ENCODE data around the gene C17orf75.

C17orf75 gene

GRCh38 chr17:32302860-32303649 lies 38.9 kb downstream of the C17orf75 start:
- no peak for DNase-seq (ENCODE audit: low read depth in 2 of 2)

GRCh38 chr17:32302037-32302436 lies 39.9 kb downstream of the C17orf75 start:
- no peak for DNase-seq (ENCODE audit: low read depth in 2 of 2)

GRCh38 chr17:32299580-32300164 lies 42.3 kb downstream of the C17orf75 start:
- DNase-seq (ENCODE audit: low read depth in 2 of 2) = no peak

GRCh38 chr17:32298721-32299579 lies 43.0 kb downstream of the C17orf75 start:
- no peak for DNase-seq (ENCODE audit: low read depth in 2 of 2)

GRCh38 chr17:32298298-32298697 lies 43.7 kb downstream of the C17orf75 start:
- DNase-seq (ENCODE audit: low read depth in 2 of 2) = no peak

- no peak for DNase-seq (ENCODE audit: low read depth in 2 of 2)
Observed at GRCh38 chr17:32297860-32298259, 44.1 kb downstream of the C17orf75 start.

GRCh38 chr17:32297424-32297823 lies 44.5 kb downstream of the C17orf75 start:
- DNase-seq (ENCODE audit: low read depth in 2 of 2) = no peak

DNA sequence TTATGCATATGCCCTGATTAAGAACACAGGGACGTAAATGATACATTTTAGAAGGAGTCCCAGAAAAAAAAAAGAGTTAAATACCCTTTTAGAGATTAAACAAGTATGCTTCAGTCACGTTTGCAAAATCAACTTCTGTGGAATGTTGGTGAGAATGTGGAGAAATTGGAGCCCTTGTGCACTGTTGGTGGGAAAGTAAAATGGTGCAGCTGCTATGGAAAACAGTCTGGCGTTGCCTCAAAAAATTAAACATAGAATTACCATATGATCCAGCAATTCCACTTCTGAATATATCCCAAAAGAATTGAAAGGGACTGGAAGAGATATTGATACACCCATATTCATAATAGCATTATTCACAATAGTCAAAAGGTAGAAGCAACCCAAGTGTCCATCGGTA lies 49.9 kb downstream of the C17orf75 start:
- no peak for DNase-seq (ENCODE audit: low read depth in 2 of 2)

- no peak for DNase-seq (ENCODE audit: low read depth in 2 of 2)
Observed at GRCh38 chr17:32289471-32290070, 52.4 kb downstream of the C17orf75 start.

- no peak for DNase-seq (ENCODE audit: low read depth in 2 of 2)
Observed at GRCh38 chr17:32288615-32289014, 53.4 kb downstream of the C17orf75 start.

DNA sequence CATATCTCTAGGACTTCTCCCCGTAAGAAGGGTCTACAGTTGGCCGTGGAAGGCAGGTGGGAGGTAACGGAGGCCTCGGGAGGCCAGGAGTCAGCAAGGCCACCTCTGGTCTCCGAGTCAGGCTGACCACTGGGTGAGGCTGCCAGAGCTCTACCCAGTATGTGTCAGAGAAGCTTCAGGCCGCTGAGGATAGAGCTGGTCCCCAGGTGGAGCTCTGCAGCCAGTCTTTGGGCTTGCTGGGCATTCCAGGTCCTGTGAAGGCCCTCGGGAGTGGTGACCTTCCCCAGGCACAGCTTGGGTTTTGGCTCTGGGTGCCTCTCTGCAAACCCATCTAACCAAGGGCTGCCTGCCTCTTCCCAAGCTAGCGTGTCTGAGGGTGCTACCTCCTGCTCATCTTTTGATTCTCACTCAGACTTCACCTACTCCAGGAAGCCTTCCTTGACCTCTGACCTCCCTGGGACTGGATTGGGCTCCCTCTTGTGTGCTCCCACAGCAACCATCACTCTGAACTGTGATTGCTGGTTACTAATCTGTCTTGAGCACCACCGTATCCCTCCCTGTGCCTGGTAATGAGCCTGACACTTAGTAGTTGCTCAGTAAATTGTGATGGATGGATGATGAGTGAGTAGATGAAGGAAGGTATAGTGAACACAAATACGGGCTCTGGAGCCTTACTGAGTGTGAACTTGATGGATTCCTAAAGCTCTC lies 54.0 kb downstream of the C17orf75 start:
- DNase-seq (ENCODE audit: low read depth in 2 of 2) = no peak

DNA sequence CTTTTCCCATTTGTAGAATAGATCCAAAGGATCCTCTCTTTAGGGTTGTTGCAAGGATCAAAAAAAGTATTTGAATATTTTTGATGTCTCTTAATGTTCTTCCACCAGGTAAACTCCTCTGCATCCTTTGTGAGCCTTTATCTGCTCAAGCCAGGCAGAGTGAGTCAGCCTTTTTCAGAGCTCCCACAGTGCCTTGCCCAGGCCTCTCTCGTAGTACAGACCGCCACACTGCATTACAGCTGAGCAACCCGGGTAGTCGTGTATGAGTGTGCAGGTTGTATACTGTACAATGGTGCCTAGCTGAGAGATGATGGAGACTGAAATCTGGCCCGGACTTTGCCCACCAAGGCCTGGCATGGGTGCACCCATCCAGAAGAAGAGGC lies 55.5 kb downstream of the C17orf75 start:
- DNase-seq (ENCODE audit: low read depth in 2 of 2) = no peak

GRCh38 chr17:32285746-32286517 lies 56.0 kb downstream of the C17orf75 start:
- no peak for DNase-seq (ENCODE audit: low read depth in 2 of 2)

DNA sequence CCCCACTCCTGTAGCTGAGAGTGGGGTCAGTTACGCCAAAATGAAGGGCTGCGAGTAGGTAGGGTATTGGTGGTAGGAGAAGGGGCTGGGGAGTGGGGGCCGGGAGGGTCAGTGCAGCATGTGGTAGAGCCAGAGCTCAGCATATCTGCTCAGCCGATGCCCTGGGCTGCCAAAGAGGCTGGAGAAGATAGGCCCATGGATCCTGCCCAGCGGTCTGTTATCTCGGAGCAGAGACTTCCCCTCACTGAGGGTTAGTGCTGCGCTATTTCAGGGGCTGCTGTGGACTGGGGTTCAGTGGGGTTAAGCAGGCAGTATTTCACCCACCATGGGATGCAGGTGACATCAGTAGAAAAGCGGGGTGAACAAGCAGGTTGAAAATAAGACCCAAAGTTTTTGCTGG lies 56.7 kb downstream of the C17orf75 start:
- DNase-seq (ENCODE audit: low read depth in 2 of 2) = no peak

GRCh38 chr17:32283745-32284201 lies 58.2 kb downstream of the C17orf75 start:
- no peak for DNase-seq (ENCODE audit: low read depth in 2 of 2)

GRCh38 chr17:32281011-32281451 lies 60.9 kb downstream of the C17orf75 start:
- DNase-seq (ENCODE audit: low read depth in 2 of 2) = no peak

DNA sequence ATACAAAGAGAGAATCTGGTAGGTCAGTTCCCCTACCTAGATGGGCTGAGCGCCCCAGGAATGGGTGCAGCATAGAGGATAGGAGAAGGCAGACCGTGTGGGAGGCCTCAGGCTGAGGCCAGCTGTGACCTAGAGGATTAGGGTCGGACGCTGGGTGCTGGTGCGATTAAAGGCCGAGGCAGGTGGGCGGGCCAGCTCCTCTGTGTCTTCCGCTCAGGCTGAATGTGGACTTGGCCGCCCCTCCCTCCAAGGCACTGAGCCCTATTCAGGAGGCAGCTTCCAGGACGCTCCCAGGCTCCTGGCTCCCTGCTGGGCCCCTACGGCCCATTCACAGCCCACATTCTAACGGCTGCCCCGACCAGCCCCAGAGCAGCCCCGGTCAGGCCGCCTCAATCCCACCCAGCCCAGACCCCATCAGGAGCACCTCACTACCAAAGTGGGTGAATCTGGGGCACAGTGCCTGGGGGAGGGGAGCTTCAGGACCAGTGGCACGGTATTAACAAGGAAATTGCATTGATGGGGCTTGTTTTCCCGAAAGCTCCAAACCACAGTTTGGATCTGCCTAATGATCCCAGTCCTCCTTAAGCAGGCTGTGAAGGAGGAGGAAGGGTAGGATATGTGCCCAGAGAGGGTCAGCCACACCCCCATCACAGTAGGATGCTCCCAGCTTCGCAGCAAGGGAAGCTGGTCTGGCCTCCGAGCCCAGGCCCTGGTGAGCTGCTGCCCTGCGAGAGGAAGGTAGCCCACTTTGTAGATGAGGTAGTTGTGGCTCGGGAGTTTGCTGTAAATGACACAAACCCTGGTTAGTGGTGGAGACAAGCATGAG lies 61.9 kb downstream of the C17orf75 start:
- DNase-seq (ENCODE audit: low read depth in 2 of 2) = no peak

DNA sequence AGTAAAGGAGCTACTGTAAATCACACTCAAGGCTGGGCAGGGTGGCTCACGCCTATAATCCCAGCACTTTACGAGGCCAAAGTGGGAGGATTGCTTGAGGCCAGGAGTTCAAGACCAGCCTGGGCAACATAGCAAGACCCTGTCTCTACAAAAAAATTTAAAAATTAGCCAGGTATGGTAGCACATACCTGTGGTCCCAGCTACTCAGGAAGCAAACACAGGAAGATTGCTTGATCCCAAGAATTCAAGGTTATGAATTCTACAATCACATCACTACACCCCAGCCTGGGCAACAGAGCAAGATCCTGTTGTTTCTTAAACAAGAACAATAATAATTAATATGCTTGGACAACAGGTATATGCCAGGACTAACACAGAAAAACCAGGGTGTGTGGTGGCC lies 63.2 kb downstream of the C17orf75 start:
- no peak for DNase-seq (ENCODE audit: low read depth in 2 of 2)
